Activated CD4-positive, alpha-beta T cell treated with anti-CD3 and anti-CD28 coated beads, Interleukin-2, amount 50 U/mL, for 16 hours (primary cell): Measurements from ENCODE around the gene H6PD.
A peak's percentile ranks its signal among the peaks of the same experiment; 100 is the strongest.

ENCODE experiments used
- DNase-seq: peaks from one replicate; pipeline ENCODE4 v3.0.0-alpha.2; 2020

Gene H6PD

DNA sequence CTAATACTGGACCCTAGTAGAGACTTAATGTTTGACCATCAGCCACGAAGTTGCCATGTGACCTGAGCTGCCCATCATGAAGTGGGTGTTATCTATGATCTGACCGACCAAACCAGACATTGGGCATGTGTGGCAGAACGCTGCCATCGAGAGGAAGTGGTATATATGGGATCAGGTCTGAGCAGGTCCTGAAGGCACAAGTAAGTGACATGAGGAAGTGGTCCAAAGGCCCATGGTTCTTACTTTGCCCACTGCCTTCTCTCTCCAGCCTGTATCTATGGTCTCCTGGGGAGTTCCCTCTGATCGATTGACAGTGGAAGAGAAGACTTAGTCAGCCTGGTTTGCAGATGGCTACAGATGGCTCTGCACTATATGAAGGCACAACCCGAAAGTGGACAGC, 66.0 kb downstream of the H6PD start:
- peak; percentile 20 for DNase-seq

DNA sequence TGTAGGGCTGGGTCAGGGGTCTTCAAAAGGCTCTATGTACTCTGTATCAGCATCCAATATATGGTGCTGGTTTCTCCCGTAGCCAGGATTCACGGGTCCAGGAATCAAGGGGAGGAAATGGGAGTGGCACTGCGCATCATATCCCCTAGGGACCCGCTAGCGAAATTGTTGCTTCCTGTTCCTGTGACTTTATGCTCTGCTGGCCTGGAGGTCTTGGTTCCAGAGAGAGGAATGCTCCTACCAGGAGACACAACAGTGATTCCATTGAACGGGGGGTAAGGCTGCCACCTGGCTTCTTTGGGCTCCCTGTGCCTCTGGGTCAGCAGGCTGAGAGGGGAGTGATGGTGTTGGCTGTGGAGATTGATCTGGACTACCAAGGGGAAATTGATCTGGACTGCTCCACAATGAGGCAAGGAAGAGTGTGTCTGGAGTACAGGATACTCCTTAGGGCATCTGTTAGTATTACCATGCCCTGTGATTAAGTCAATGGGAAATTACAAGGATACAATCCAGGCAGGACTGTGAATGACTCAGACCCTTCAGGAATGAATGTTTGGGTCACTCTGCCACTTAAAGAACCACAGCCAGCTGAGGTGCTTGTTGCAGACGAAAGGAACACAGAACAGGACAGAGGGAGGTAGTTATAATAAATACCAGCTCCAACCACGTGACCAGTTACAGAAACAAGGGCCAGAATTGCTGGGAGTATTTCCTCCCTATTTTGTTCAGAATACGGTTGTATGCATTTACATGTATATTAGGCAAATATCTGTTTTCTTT, 68.4 kb downstream of the H6PD start:
- no peak for DNase-seq

DNA sequence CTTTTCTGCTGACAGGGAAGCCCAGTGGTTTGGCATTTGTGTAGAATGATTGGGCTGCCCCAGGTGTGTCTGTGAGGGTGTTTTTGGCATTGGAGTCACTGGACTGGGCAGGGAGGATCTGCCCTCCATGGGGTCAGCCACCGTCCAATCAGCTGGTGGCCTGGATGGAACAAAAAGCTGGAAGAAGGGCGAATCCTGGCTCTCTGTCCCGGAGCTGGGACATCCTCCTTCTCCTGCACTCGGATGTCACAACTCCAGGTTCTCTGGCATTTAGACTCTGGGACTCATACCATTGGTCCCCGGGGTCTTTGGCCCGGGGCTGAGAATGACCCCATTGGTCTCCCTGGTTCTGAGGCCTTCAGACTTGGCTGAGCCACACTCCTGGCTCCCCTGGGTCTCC, 69.3 kb downstream of the H6PD start:
- no peak for DNase-seq

DNA sequence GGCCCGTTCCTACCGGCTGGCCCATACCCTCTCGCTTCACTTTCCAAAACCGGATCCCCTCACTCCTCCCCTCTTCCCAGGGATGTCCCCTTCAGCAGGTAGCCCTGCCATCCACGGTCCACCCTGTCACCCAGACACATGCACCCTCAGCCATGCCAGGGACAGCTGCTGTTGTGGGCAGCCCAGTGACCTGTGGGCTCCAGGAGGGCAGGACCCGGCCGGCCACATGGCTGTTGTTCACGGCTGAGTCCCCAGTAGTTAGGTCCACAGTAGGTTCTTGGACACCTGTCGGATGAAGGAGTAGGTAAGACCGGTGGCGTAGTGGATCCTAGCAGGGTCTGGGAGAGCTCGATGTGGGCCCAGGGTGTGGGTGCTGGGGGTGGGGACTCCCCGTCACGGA, 70.6 kb downstream of the H6PD start:
- DNase-seq, result no peak

DNA sequence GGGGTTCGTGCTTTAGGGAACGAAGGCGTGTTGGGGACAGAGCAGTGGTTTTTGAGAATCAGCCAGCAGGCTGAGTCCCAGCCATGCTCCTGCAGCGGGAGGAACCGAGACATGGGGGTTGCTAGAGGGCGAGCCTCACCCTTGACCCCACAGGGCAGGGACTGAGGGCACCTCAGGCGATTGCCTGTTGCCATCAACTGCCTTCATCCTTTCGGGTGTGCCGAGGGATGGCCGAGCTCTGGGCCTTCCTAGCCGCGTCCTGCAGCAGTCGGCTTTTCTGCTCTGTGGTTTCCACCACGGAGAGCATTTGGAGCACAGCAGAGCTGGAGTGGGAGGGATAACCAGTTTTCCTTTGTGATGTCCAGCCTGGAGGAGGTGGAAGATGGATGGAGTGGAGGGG, 71.4 kb downstream of the H6PD start:
- no peak for DNase-seq

DNA sequence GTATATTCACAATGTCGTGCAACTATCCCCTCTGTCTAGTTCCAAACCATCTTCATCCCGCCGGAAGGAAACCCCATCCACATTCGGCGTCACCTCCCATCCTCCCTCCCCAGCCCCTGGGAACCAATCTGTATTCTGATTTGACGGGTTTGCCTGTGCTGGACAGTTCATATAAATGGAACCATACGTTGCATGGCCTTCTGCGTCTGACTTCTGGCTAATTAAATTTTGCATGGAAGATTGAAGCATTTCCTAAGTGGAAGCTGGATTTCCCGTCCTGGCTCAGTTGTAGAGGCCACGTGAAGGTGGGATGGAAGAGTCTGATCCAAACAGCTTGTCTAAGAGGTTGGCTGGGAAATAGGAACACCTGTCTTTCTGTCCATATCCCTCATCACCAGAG, 72.7 kb downstream of the H6PD start:
- no peak for DNase-seq

DNA sequence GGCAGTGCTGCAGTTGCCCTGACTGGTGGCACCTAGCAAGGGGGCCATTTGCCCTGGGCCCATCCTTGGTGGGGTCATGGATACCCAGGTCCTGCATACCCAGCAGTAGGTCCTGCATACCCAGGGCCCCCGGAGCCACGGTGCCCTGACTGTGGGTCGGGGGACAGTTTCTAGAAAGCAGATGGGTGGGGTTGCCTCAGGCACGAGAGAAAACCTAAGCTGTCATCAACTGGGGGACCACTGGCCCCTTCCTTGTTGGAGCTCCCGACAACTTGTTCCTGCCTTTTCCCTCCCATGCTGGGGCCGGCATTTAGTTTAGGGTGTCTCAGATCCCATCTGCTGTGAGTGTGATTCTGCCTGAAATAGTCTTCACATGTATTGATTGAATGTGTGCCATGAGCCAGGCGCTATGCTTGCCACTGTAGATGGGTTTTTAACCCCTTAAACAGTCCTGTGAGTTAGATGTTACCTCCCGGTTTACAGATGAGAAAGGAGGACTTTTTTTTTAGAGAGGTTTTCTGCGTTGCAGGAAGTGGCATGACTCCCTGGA, 73.7 kb downstream of the H6PD start:
- DNase-seq, result no peak

DNA sequence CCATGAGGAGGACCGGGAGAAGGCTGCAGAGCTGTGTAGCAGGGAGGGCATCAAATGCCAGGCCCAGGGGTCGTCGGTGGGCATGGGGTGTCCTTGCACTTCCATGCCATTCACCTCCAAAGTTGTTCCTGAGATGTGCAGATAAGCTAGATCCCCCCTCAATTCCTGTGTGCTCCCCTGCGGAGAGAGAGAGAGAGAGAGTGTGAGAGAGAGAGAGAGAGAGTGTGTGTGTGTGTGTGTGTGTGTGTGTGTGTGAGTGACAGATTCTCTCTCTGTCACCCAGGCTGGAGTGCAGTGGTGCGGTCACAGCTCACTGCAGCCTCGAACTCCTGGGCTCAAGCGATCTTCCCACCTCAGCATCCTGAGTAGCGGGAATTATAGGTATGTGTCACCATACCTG, 74.5 kb downstream of the H6PD start:
- DNase-seq, result no peak

DNA sequence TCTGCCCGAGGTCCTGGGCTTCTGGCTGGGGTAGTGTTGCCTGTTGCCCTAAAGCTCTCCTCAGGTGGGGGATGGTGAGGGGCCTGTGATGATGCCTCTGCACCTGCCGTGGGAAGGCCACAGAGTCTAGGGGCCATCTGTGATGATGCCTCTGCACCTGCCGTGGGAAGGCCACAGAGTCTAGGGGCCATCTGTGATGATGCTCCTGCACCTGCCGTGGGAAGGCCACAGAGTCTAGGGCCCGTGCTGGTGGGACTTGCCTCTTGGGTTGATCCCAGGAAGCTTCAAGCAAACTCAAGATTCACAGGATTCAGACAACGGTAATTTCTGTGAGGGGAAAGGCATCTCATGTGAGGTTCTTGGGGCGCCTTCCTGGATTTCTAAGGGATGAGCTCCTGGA, 75.4 kb downstream of the H6PD start:
- DNase-seq, result no peak

DNA sequence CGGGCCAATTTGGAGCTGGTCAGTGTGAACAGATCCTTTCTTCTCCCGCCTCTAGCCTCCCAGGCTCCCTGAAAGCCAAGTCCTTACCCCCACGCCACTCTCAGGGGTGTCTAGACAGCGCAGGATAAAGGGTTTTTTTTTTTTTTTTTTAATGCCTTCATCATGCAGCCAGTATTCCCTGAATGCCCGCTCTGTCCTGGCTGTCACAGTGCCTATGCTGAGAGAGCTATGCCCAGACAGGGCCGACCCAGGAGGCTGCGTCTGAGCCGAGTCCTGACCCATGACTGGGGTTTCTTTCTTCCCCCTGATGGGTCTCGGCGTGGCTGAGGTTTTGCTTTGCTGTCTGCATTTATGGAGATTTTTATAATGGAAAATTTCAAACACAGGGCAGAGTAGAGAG, 76.5 kb downstream of the H6PD start:
- DNase-seq, result no peak

DNA sequence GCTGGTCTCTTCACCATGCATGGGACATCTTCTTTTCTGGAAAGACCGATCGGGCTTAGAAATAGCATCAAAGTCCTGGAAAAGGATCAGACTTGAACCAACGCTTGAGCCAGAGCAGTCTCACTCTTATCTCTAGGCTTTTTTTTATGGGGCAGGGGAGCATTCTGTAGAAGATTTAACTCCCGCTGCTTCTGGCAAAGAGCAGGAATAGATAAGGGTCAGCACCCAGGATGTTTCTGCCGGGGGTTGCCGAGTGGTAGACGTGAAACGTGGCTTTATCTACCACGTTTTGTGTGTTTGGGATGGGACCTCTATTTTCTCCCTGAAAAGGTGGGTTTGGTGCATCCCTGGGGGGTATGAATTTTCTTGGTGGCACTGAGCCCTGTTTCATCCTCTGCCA, 76.9 kb downstream of the H6PD start:
- DNase-seq, result no peak

DNA sequence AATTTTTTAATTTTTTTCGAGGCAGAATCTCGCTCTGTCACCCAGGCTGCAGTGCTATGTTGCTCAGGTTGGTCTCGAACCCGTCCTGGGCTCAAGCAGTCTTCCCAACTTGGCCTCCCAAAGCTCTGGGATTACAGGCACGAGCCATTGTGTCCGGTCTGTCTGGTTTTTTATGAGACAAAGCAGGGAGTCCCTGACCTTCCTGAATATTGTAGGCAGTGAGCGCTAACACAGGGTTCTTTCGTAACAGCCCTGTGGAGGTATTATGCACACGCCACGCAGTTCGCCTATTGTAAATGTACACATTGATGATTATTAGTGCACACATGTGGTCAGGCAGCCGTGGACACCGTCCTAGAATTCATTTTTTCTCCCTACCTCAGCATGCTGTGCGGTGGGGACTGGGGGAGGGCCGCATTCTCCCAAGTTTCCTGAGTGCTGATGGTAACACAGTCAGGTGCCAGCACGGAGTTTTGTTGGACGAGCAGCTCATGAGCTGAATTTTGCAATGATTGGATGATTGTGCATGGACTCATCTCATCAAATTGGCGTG, 77.7 kb downstream of the H6PD start:
- DNase-seq, result no peak

DNA sequence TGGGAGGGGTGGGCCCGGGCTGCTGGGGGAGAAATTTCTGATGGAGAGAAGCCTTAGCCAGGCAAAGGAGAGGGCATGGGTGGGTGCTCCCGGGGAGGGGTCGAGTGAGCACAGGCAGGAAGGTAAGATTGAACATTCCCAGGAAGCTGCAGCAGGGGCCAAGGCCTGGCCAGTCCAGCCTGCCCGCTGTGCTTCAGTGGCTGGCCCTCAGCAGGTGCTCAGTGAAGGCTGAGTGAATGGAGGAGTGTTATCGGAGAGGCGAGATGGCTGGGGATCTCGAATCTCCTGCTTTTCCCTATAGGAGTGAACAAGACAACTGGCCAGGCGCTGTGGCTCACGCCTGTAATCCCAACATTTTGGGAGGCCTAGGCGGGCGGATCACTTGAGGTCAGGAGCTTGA, 79.0 kb downstream of the H6PD start:
- no peak for DNase-seq

DNA sequence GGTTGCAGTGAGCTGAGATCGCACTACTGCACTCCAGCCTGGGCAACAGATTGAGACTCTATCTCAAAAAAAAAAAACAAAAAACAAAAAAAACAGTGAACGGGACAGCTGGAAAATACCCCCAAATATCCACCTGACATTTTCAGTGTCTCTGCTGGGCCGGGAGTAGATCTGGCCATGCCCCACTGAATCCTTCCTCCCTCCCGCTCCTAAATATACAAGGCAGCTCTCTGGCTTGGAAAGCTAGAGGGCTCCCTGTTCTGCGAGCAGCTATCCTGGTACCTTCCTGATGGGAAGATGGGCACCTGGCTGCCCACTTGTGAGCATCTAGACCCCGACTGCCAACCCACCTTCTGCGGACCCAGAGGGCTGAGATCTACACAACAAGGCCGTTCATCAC, 79.5 kb downstream of the H6PD start:
- DNase-seq, result no peak

DNA sequence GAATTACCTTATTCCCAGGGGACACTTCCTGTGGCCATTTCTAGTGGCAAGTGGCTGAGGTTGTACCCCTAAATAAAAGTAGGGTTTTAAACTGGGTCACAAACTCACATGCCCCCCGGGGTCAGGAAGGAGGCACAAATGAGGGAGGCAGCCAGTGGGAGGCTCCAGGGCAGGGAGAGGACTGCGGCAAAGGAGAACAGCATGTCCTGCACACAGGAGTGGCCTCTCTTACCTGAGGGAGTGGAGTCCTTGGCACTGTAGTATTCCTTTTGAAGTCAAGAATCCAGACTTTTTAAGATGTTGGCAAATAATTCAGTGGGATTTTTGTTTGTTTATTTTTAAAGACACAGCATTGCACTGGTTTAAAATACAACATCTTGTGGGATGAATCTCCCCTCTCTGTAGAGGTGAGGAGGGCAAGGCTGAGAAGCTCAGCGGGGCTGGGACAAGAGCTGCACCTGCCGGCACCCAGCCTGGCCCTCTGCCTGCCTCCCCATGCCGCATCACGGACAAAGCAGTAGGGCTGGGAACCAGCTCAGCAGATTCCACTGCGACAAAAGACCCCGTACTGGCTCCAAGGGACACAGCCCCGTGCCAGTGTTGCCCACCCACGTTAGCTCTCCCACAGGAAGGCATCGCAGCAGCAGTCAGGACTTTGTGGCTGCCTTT, 80.3 kb downstream of the H6PD start:
- no peak for DNase-seq

DNA sequence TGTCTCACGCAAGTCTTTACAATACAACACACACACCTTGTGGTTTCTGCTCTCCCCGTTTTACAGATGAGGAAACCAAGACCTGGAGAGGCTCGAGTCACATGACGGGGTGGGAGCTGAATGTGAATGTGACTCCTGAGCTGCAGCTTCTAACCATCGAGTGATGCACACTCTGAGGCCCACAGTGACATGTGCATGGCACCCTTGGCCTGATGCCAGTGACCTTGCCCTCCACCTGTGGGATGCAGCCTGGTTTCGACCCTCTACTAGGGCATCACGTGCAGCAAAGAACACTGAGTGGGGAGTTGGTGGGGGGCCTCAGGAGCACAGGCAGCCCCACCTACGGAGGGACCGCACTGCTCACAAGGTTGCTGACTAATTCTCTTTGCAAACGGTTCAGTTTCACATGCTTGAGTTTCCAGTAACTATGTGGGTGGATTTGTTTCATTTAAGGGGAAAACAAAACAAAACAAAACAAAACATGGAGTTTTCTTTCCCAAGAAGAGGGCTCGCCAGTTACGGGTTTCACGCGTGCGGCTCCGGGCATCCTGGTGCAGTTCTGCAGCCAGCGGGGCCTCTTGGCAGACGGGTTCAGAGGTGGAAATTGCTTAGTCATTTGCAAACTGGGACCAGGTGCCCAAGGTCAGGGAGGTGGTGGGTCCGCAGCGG, 81.0 kb downstream of the H6PD start:
- DNase-seq, result peak; percentile 91

DNA sequence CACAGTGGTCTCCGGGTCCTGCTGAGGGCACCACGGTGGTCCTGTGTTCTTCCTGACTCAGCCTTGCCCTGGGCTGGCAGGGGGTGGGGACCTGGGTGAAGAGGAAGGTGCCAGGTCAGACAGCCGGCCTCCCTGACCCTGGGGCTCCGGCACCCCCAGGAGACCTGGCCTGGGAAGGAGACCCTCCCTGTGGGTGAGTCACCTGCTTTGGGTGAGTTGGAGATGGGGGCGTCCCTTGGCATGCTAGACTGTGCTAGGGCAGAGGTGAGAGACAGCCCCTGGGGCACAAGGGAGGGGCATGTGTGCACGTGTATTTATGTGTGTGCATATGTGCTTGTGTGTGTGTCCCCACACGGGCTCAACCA, 81.5 kb downstream of the H6PD start:
- DNase-seq, result peak; percentile 53

DNA sequence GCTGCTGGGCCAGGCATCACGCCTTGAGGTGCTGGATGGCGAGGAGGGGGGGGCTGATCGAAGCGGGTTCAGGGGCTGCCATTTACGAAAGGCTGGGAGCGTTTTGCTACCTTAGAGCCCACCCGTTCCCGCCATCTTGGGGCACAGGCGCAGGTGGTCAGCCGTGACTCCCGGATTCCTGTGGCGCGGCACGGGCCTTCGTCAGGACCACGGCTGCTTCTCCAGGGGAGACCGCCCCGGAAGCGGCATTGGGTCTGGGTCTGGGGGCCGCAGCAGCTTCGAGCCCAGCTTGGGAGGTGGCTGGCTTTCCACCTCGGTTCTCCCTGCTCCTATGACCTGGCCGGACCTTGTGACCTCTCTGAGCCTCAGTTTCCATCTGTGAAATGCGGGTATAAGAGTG, 81.9 kb downstream of the H6PD start:
- no peak for DNase-seq

DNA sequence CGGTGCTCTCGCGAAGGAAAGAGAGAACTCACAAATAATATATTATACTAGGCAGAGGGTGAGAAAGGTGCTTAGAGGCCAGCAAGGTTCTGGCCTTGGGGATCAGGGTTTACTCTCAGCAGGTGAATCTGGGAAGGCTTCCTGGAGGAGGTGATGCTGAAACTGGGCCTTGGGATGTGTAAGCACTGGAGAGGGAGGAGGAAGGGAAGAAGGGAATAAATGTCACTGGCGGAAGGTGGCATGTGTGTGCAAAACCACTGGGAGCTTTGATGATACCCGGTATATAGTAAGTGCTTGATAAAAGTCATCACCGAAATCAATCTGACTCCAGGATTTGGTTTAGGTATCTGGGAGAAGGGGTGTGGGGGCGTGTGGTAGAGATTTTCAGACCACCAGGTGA, 82.5 kb downstream of the H6PD start:
- no peak for DNase-seq

DNA sequence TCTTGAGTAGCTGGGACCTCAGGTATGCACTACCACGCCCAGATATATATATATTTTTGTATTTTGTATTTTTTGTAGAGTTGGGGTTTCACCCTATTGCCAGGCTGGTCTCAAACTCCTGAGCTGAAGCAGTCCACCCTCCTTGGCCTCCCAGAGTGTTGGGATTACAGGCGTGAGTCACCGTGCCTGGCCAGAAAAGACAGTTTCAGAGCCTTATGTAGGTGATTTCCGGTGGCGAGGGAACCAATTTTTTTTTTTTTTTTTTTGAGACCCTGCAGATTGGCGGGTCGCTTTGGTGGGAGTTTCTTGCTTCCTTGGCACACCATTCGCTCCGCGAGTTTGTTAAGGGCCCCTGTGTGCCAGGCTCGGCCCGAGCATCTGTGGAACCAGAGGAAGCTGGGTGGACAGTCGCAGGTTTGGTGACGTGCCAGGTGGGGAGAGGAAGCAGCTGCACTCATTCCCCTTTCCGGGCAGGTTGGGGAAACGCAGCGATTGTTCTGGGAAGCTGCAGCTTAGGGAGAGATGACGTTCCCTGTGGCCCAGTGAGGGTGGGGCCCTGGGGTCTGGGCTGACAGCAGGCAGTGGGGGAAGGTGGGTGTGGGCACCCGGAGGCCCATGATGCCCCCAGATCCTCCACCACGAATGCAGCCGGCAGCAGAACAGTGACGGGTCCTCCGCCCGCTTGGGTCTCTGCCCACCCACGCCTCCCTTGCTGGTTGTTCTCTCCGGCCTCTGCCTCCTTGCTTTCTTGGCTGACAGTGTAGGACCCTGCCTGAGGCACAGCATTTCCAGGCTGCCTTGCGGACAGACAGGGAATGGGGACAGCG, 83.2 kb downstream of the H6PD start:
- peak; percentile 13 for DNase-seq

DNA sequence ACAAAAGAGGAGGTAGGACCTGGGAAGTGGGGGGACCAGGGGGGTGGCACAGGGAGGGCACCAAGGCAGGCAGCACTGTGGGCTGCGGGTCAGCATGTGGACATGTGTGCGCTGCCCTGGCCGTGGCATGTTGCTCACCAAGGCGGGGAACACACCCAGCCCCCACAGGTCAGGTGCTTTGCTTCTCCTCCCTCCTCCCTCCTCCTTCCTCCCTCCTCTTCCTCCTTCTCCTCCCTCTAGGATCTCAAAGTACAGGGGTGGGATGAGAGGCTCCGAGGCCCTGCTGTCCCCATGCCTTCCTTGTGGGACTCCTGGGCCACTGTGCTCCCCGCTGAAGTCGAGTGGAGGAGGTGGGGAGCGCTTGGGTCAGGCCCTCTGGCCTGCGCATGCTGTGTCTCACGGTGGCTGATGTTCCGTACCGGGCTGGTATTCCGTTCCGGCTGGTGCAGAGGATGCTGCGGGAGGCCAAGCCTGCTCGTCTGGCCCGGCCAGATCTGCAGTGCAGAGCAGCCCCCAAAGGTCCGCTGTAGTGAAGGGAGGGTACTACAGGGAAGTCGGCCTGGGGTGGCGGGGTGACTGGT, 84.7 kb downstream of the H6PD start:
- no peak for DNase-seq

DNA sequence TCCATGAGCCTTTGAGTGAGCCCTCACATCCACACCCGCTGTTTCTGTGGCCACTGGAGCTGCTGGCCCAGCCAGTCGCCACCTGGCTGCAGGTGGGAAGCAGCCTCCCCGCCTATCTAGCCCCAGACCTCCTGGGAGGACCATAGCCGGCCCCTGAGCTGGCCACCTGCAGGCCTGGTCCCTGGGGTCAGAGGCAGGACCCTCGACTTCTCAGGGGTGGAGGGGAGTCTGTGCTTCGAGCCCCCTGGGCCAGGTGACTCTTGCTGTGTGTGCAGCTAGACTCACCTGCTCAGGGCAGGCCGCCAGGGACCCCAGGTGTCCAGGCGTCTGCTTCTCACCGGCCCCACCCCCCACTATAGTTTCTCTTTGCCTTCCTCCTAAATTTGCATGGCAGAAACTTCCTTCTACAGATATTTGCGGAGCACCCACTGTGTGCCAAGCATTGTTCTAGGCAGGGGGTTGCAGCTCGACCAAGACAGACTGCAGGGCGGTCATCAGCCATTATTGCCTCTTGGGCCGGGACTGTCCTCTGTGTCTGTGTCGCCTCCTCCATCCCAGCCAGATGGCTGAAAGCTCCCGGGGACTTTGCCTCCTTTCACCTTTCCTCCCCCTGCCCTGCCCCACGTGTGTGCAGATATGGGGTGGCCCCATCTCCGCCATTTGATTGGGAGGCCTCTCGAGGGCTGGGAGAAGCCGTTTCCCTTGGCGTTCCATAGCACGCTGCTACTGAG, 85.4 kb downstream of the H6PD start:
- no peak for DNase-seq
